A673 (cell line): ENCODE measurements around the gene TPK1. TPM values are rescaled to one million over a fixed set of nuclear protein-coding genes. Genes with fewer than 3 reads are reported as not detected.
A peak's percentile ranks its signal among the peaks of the same experiment; 100 is the strongest.

Experiments used
- BruUV-seq: library from RNA; stranded (reverse); fragments of 400-500 nt; replicated peaks from 2 replicates; lab custom pipeline; 2021; lab: Mats Ljungman, UMichigan
- CTCF ChIA-PET: fragments of 300-600 bp; sonication (Branson Sonifier 250); formaldehyde crosslinking; loops from one replicate; lab custom pipeline; 2022; ENCODE audit warnings: antibody characterized with exemption; lab: Charles Lee
- POLR2A ChIA-PET: fragments of 300-600 bp; sonication (Branson Sonifier 250); formaldehyde crosslinking; loops from one replicate; lab custom pipeline; 2022; ENCODE audit warnings: antibody characterized with exemption; ENCODE audit not compliant: low non-redundant PET; lab: Charles Lee
- DNase-seq: peaks from one replicate; pipeline ENCODE4 v3.0.0-alpha.2; 2015; ENCODE audit warnings: low spot score
- H3K27ac ChIP-seq: fragments of 200-600 bp; sonication (generic); 2 replicates; pipeline ENCODE4 v1.5.1; 2016; ENCODE audit warnings: mixed run types, low read depth, mild to moderate bottlenecking, mixed read lengths, antibody characterized with exemption, low read length; ENCODE audit not compliant: poor library complexity, severe bottlenecking
- H3K27me3 ChIP-seq: fragments of 200-600 bp; sonication (generic); replicated peaks from 2 replicates; pipeline ENCODE4 v1.6.1; 2017; ENCODE audit warnings: mixed run types, low read depth, mild to moderate bottlenecking, mixed read lengths, antibody characterized with exemption, low read length; ENCODE audit not compliant: insufficient read depth, poor library complexity
- H3K36me3 ChIP-seq: fragments of 200-600 bp; sonication (generic); 2 replicates; pipeline ENCODE4 v1.6.1; 2016; ENCODE audit warnings: mixed run types, mild to moderate bottlenecking, mixed read lengths, antibody characterized with exemption, low read length; ENCODE audit not compliant: insufficient read depth, poor library complexity, severe bottlenecking
- H3K4me1 ChIP-seq: fragments of 200-600 bp; sonication (generic); 2 replicates; pipeline ENCODE4 v1.6.1; 2017; ENCODE audit warnings: mixed run types, mild to moderate bottlenecking, mixed read lengths, antibody characterized with exemption, low read length; ENCODE audit not compliant: insufficient read depth, poor library complexity, severe bottlenecking
- H3K4me3 ChIP-seq: fragments of 200-600 bp; sonication (generic); 2 replicates; pipeline ENCODE4 v1.5.1; 2016; ENCODE audit warnings: low read depth, mixed run types, mild to moderate bottlenecking, mixed read lengths, low read length; ENCODE audit not compliant: poor library complexity, severe bottlenecking
- H3K9me3 ChIP-seq: fragments of 200-600 bp; sonication (generic); 2 replicates; pipeline ENCODE4 v1.6.1; 2016; ENCODE audit warnings: mixed run types, low read depth, mild to moderate bottlenecking, mixed read lengths, antibody characterized with exemption, low read length; ENCODE audit not compliant: poor library complexity, severe bottlenecking
- CTCF ChIP-seq: fragments of 300-800, 200-600 bp; sonication (generic); conservative IDR thresholded peaks from 2 replicates; pipeline ENCODE4 v1.5.1; 2017; ENCODE audit warnings: low read depth, mild to moderate bottlenecking, antibody characterized with exemption, low read length, moderate library complexity, mixed read lengths
- EZH2 ChIP-seq: fragments of 200-600 bp; sonication (generic); IDR thresholded peaks from 2 replicates; pipeline ENCODE4 v1.6.1; 2017; ENCODE audit warnings: borderline replicate concordance, low read depth, mild to moderate bottlenecking, mixed read lengths, antibody characterized with exemption, low read length; ENCODE audit not compliant: poor library complexity, severe bottlenecking
- intact Hi-C: fragments of 100-400 bp; cut with micrococcal nuclease; formaldehyde crosslinking; loops from one replicate; pipeline ENCODE4 v1.10.0; 2022; ENCODE audit not compliant: unreplicated experiment
- total RNA-seq: library from RNA; stranded (reverse); gene quantifications from 2 replicates; pipeline ENCODE4 v1.2.3, GENCODE V29; 2021

The TPK1 gene
- total RNA-seq, 1 experiment from 2014 or later = 3.5 TPM

- ChIA-PET CTCF (no interaction called here), POLR2A (no interaction called here)
- H3K4me3 ChIP-seq = no peak overlapping the region
- no peaks in the 10 kb centered on the region for H3K9me3 ChIP-seq
- TF ChIP-seq EZH2 = no peak
- intact Hi-C loops = no loop called here
- peak; percentile 69 for DNase-seq
- no TSS peak for BruUV-seq
- no peaks in the 10 kb centered on the region for H3K36me3 ChIP-seq
- H3K27ac ChIP-seq = no peak overlapping the region
- peaks cover 12% of the 10 kb centered on the region for H3K4me1 ChIP-seq
- H3K27me3 ChIP-seq = no peaks in the 10 kb centered on the region
Measured at GRCh38 chr7:144824360-144824759, 11.5 kb downstream of the TPK1 start.

DNA sequence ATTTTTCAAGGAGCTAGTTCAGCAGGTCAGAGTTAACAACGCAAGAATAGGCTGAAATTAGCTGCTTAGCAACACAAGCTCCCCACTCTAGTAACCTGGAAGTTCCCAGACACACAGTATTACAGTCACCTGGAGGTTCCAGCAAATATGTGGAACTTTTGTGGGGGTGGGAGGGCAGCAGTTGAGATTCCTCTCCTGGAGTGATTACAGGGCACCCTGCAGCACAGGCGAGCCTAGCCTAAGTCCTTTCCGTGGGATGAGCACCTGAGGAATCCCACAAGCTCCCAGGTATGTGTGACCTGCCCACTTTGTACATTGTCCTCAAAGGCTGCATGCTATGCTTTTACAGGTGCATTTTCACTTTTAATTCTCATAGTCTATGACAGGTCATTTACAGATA is 13.6 kb downstream of the TPK1 start:
- no peak overlapping the region for H3K4me3 ChIP-seq
- DNase-seq = no peak
- no peak overlapping the region for H3K27ac ChIP-seq
- intact Hi-C loops = no loop called here
- H3K36me3 ChIP-seq = no peaks in the 10 kb centered on the region
- no peaks in the 10 kb centered on the region for H3K27me3 ChIP-seq
- BruUV-seq = no TSS peak
- H3K9me3 ChIP-seq = no peaks in the 10 kb centered on the region
- ChIA-PET CTCF (no interaction called here), POLR2A (no interaction called here)
- no peak for TF ChIP-seq CTCF
- no peak for TF ChIP-seq EZH2
- peaks cover 7% of the 10 kb centered on the region for H3K4me1 ChIP-seq

DNA sequence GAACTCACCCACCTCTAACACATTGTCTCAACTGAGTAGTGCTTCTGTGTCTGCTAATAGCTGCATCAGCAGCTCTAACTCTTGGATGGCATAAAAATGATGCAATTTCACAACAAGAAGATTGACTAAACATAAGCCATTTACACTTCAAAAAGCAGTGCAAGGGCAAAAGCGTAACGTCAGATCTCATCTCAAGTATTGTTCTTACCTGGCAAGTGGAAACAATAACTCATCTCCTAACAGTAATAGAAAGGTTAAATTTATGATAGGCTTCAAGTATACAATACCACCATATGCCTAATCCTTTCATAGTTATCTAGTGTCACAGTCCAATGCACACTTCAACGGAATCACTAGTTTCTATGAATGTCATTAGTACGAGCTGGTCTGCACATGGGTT is 14.8 kb downstream of the TPK1 start:
- Histone ChIP-seq H3K4me1 (peaks cover 7% of the 10 kb centered on the region), H3K36me3 (no peaks in the 10 kb centered on the region), H3K27me3 (no peaks in the 10 kb centered on the region), H3K9me3 (no peaks in the 10 kb centered on the region), H3K27ac (no peak overlapping the region), H3K4me3 (no peak overlapping the region)
- ChIA-PET CTCF (no interaction called here), POLR2A (no interaction called here)
- intact Hi-C loops = no loop called here
- DNase-seq = no peak
- no peak for TF ChIP-seq CTCF
- no peak for TF ChIP-seq EZH2
- no TSS peak for BruUV-seq

DNA sequence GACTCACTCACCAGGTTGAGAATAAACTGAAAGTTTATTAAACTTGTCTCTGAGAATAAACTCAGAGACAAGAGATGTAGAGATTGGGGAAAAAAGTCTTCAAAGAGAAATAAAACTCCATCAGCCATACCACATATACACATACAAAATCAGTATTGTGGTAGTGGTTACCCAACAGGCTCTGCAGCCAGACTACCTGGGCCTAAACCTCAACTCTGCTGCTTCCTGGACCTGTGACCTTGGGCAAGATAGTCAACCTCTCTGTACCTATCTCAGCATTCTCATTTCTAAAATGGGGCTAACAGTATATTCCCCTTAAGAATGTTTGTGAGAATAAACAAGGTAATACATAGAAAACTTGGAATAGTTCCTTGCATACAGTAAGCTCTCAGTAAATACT is 15.3 kb downstream of the TPK1 start:
- no peak for DNase-seq
- no peak overlapping the region for H3K4me3 ChIP-seq
- no peaks in the 10 kb centered on the region for H3K27me3 ChIP-seq
- ChIA-PET CTCF (no interaction called here), POLR2A (no interaction called here)
- peaks cover 7% of the 10 kb centered on the region for H3K4me1 ChIP-seq
- H3K27ac ChIP-seq = no peak overlapping the region
- H3K36me3 ChIP-seq = no peaks in the 10 kb centered on the region
- TF ChIP-seq EZH2 (no peak), CTCF (no peak)
- H3K9me3 ChIP-seq = no peaks in the 10 kb centered on the region
- intact Hi-C loops = no loop called here
- no TSS peak for BruUV-seq
